H1 (cell line): ENCODE results near the gene LAMA4. TPM values are rescaled to one million over a fixed set of nuclear protein-coding genes. Genes with fewer than 3 reads are reported as not detected.

Experiments
- CTCF ChIA-PET: fragments of 300-600 bp; sonication (Branson Sonifier 250); formaldehyde crosslinking; loops from one replicate; lab custom pipeline; 2021; ENCODE audit not compliant: partially characterized antibody; lab: Charles Lee
- POLR2A ChIA-PET: fragments of 300-600 bp; sonication (Branson Sonifier 250); formaldehyde crosslinking; loops from one replicate; lab custom pipeline; 2021; ENCODE audit warnings: inconsistent platforms; ENCODE audit not compliant: partially characterized antibody; lab: Charles Lee
- DNase-seq, 2 experiments: peaks; one replicate each; pipeline versions ENCODE4 v3.0.0 to v3.0.0-alpha.2; 2010 to 2022; ENCODE audit warnings: low spot score in 2 of 2, low read depth in 1 of 2, mixed read lengths in 1 of 2
- FAIRE-seq: peaks from 2 replicates; lab custom pipeline; 2011; peaks lifted over from hg19 to GRCh38; lab: Jason Lieb, UNC
- H2AFZ ChIP-seq: 2 replicates; pipeline ENCODE4 v1.8.1; 2012; ENCODE audit warnings: low read length, inconsistent platforms
- H2AK5ac ChIP-seq: 2 replicates; pipeline ENCODE4 v1.6.1; 2013; ENCODE audit warnings: low read depth, low read length
- H2BK120ac ChIP-seq: replicated peaks from 2 replicates; pipeline ENCODE3; 2013; ENCODE audit warnings: low read depth, low read length, inconsistent platforms
- H2BK12ac ChIP-seq: 2 replicates; pipeline ENCODE4 v1.6.1; 2013; ENCODE audit warnings: low read depth, low read length
- H2BK15ac ChIP-seq: 2 replicates; pipeline ENCODE4 v1.6.1; 2013; ENCODE audit warnings: low read length
- H2BK20ac ChIP-seq: 2 replicates; pipeline ENCODE4 v1.6.1; 2013; ENCODE audit warnings: low read length
- H2BK5ac ChIP-seq: 2 replicates; pipeline ENCODE4 v1.6.1; 2013; ENCODE audit warnings: low read depth, low read length
- H3K14ac ChIP-seq: 2 replicates; pipeline ENCODE4 v1.6.1; 2013; ENCODE audit warnings: inconsistent platforms; ENCODE audit not compliant: insufficient read length
- H3K18ac ChIP-seq: 2 replicates; pipeline ENCODE4 v1.6.1; 2013; ENCODE audit warnings: low read length; ENCODE audit errors: extremely low read depth
- H3K23ac ChIP-seq: 2 replicates; pipeline ENCODE4 v1.6.1; 2013; ENCODE audit warnings: inconsistent platforms; ENCODE audit not compliant: insufficient read length
- H3K23me2 ChIP-seq: 2 replicates; pipeline ENCODE4 v1.6.1; 2013; ENCODE audit warnings: low read depth, low read length
- H3K27ac ChIP-seq: 2 replicates; pipeline ENCODE4 v1.6.1; 2011; ENCODE audit warnings: low read depth, low read length, inconsistent platforms
- H3K27me3 ChIP-seq, 4 experiments: replicated peaks in 1 of 4; 1 replicate in 1 of 4; 2 replicates in 3 of 4; pipeline versions ENCODE4 v1.6.1 to v1.8.1; 2011 to 2013; ENCODE audit warnings: low read length in 3 of 4, mild to moderate bottlenecking in 3 of 4, inconsistent platforms in 2 of 4, mixed read lengths in 2 of 4, moderate library complexity in 1 of 4; ENCODE audit not compliant: control insufficient read depth in 3 of 4, insufficient read depth in 3 of 4; ENCODE audit errors: extremely low read depth in 1 of 4
- H3K36me3 ChIP-seq, 4 experiments: 2 replicates each; pipeline versions ENCODE4 v1.6.1 to v1.8.1; 2011 to 2013; ENCODE audit warnings: mild to moderate bottlenecking in 4 of 4, low read length in 3 of 4, moderate library complexity in 2 of 4, control low read depth in 1 of 4, inconsistent platforms in 1 of 4; ENCODE audit not compliant: insufficient read depth in 4 of 4, control insufficient read depth in 2 of 4
- H3K4ac ChIP-seq: replicated peaks from 2 replicates; pipeline ENCODE3; 2013; ENCODE audit warnings: low read length, low read depth, mixed read lengths, inconsistent platforms; ENCODE audit not compliant: insufficient read length
- H3K4me1 ChIP-seq, 4 experiments: replicated peaks in 1 of 4; 1 replicate in 1 of 4; 2 replicates in 3 of 4; pipeline versions ENCODE4 v1.6.1 to v1.8.1; 2011 to 2013; ENCODE audit warnings: low read length in 3 of 4, inconsistent platforms in 2 of 4, mixed read lengths in 1 of 4; ENCODE audit not compliant: insufficient read depth in 4 of 4, control insufficient read depth in 3 of 4
- H3K4me2 ChIP-seq, 2 experiments: 2 replicates each; pipeline versions ENCODE4 v1.6.1 to v1.8.1; 2011 to 2013; ENCODE audit warnings: low read depth in 2 of 2, low read length in 2 of 2, control low read depth in 1 of 2, inconsistent platforms in 1 of 2, mild to moderate bottlenecking in 1 of 2; ENCODE audit not compliant: insufficient read depth in 1 of 2
- H3K4me3 ChIP-seq, 4 experiments: fragments of 200-600, 300-600 bp in 1 of 4; sonication (generic), shearing (Covaris generic), sonication (Bioruptor Twin) in 1 of 4; 2 replicates each; pipeline versions ENCODE4 v1.5.1 to v1.8.1; 2011 to 2016; ENCODE audit warnings: low read length in 4 of 4, low read depth in 3 of 4, control low read depth in 2 of 4, inconsistent platforms in 2 of 4, mild to moderate bottlenecking in 2 of 4, mixed read lengths in 1 of 4, moderate library complexity in 1 of 4; ENCODE audit not compliant: insufficient read depth in 2 of 4; ENCODE audit errors: extremely low read depth in 1 of 4
- H3K56ac ChIP-seq: replicated peaks from 2 replicates; pipeline ENCODE3; 2013; ENCODE audit warnings: low read depth, mild to moderate bottlenecking, mixed read lengths, low read length, inconsistent platforms; ENCODE audit not compliant: insufficient read length
- H3K79me1 ChIP-seq: 2 replicates; pipeline ENCODE4 v1.6.1; 2013; ENCODE audit warnings: low read depth, low read length, control low read depth
- H3K79me2 ChIP-seq, 2 experiments: 2 replicates each; pipeline versions ENCODE4 v1.6.1 to v1.8.1; 2012 to 2013; ENCODE audit warnings: low read length in 2 of 2, mild to moderate bottlenecking in 2 of 2, inconsistent platforms in 1 of 2; ENCODE audit not compliant: insufficient read depth in 2 of 2, control insufficient read depth in 1 of 2
- H3K9ac ChIP-seq, 4 experiments: replicated peaks in 1 of 4; 1 replicate in 1 of 4; 2 replicates in 3 of 4; pipeline versions ENCODE4 v1.6.1 to v1.8.1; 2011 to 2013; ENCODE audit warnings: low read depth in 3 of 4, low read length in 3 of 4, control low read depth in 2 of 4, mild to moderate bottlenecking in 2 of 4, moderate library complexity in 2 of 4, inconsistent platforms in 1 of 4; ENCODE audit errors: extremely low read depth in 1 of 4
- H3K9me3 ChIP-seq, 2 experiments: 2 replicates each; pipeline versions ENCODE4 v1.6.1 to v1.8.1; 2012 to 2013; ENCODE audit warnings: mild to moderate bottlenecking in 2 of 2, moderate library complexity in 2 of 2, control low read depth in 1 of 2, inconsistent platforms in 1 of 2, low read depth in 1 of 2, low read length in 1 of 2, mixed read lengths in 1 of 2; ENCODE audit not compliant: insufficient read depth in 2 of 2
- H4K20me1 ChIP-seq, 2 experiments: replicated peaks in 1 of 2; 2 replicates each; pipeline versions ENCODE3 to v1.8.1; 2011 to 2013; ENCODE audit warnings: inconsistent platforms in 2 of 2, low read length in 2 of 2, mild to moderate bottlenecking in 1 of 2; ENCODE audit not compliant: insufficient read depth in 2 of 2, control insufficient read depth in 1 of 2
- H4K5ac ChIP-seq: 2 replicates; pipeline ENCODE4 v1.6.1; 2013; ENCODE audit warnings: low read length, low read depth, mixed read lengths, inconsistent platforms; ENCODE audit not compliant: insufficient read length
- H4K8ac ChIP-seq: 2 replicates; pipeline ENCODE4 v1.8.0; 2013; ENCODE audit warnings: mild to moderate bottlenecking, moderate library complexity, low read length, inconsistent platforms; ENCODE audit not compliant: insufficient read depth; ENCODE audit errors: extremely low read depth
- H4K91ac ChIP-seq: replicated peaks from 2 replicates; pipeline ENCODE3; 2013; ENCODE audit warnings: low read length, mixed read lengths, inconsistent platforms; ENCODE audit not compliant: insufficient read length
- BACH1 ChIP-seq: IDR thresholded peaks from 2 replicates; pipeline ENCODE4 v1.6.1; 2012; ENCODE audit warnings: low read length, improper control_type of control experiment
- NRF1 ChIP-seq: IDR thresholded peaks from 2 replicates; pipeline ENCODE4 v1.6.1; 2011; ENCODE audit warnings: mild to moderate bottlenecking, low read depth, low read length, improper control_type of control experiment
- RAD21 ChIP-seq, 2 experiments: IDR thresholded peaks in 1 of 2; conservative IDR thresholded peaks in 1 of 2; 2 replicates each; pipeline ENCODE4 v1.6.1; 2011; ENCODE audit warnings: low read depth in 2 of 2, low read length in 2 of 2, improper control_type of control experiment in 1 of 2, inconsistent platforms in 1 of 2, mild to moderate bottlenecking in 1 of 2, moderate library complexity in 1 of 2
- RNF2 ChIP-seq: fragments of 200-900, 300-1000 bp; sonication (generic); IDR thresholded peaks from 2 replicates; pipeline ENCODE4 v1.7.1; 2016; ENCODE audit warnings: borderline replicate concordance, low read depth, mild to moderate bottlenecking, antibody characterized with exemption, low read length; ENCODE audit not compliant: poor library complexity, severe bottlenecking; ENCODE audit errors: missing control alignments
- WGBS, 2 experiments: shearing (Covaris generic) in 1 of 2; methylation state at CpG; one replicate each; pipeline versions ENCODE4 v1.1.6 to v1.1.7; 2013 to 2015; ENCODE audit warnings: low lambda C conversion rate in 2 of 2, mixed read lengths in 2 of 2, inconsistent platforms in 1 of 2, low coverage in 1 of 2, missing lambda C conversion rate in 1 of 2; ENCODE audit not compliant: insufficient replicate concordance in 2 of 2, insufficient coverage in 1 of 2, insufficient read length in 1 of 2; ENCODE audit errors: extremely low coverage in 1 of 2, missing lambda C conversion rate in 1 of 2; 5-methylcytosine and 5-hydroxymethylcytosine counted together
- polyA plus RNA-seq, 7 experiments: library from polyadenylated mRNA; depleted of rRNA in 3 of 7; stranded (reverse) in 5 of 7; unstranded in 2 of 7; fragments of >200 nt in 5 of 7; fragments of 200-250 nt in 2 of 7; gene quantifications; 1 replicate in 5 of 7; 2 replicates in 1 of 7; 4 replicates in 1 of 7; pipeline versions ENCODE4 v1.2.1 to v1.2.3, GENCODE V29; 2011 to 2013; ENCODE audit warnings: missing spikeins in 2 of 7, mixed read lengths in 2 of 7
- total RNA-seq: library from RNA; stranded (reverse); fragmentation: NEBNext Ultra II Directional; extraction: Animal tissue kit (Norgen Biotek cat#: 25700); gene quantifications from 2 replicates; pipeline ENCODE4 v1.2.1, GENCODE V29; 2021
- TF ChIP-seq, protein P1 (sequence below), 3 experiments: IDR thresholded peaks; 1 replicate in 2 of 3; 2 replicates in 1 of 3; pipeline versions ENCODE4 v1.5.1 to v1.6.1; 2011; ENCODE audit warnings: low read length in 3 of 3, mild to moderate bottlenecking in 3 of 3, inconsistent platforms in 2 of 3, low read depth in 1 of 3, moderate library complexity in 1 of 3; ENCODE audit not compliant: insufficient read depth in 1 of 3; ENCODE audit errors: control extremely low read depth in 1 of 3

Gene LAMA4
- total and polyA plus RNA-seq, 2 of the 8 experiments (the other 6 are each of a cell fraction or from before 2014, with no cell fraction given) = 0.95 to 1.5 TPM

DNA sequence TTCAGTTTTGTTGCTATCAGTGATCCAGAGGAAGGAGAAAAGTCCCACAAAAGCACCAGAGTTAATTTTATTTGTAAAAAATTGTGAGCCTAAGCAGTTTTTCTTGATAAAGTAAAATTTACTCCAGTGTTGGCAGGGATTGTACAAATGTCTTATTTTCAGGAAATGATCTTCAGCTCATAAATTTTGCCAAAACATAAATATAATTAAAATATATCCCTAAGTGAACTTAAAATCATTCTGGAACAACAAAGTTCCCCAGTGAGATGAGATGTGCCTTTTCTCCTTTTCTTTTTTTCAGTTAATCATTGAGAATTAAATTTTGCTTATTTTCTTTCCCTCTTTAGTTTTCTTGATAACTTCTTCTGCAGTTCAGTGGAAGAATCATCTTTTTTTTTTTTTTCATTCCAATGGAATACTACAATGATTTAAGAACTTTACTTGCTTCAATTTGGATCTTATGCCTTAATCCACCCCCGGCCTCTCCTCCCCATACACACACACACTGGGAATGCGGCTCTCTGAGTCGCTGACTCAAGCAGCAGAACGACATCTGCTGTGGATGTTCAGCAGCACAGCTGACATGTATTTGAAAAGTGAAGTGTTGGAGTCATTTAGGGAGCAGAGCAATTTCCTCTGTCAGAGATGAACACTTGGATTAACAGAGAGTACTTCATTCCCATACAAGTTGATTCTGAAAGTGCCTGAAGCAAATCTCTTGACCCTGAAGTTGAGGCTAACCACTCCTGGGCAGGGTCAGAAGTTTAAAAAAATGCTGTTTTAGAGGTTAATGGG, 27.7 kb upstream of the LAMA4 start:
- no peak overlapping the region for H3K4me2 ChIP-seq
- no peak overlapping the region for H2BK15ac ChIP-seq
- no peak overlapping the region for H3K18ac ChIP-seq
- 0 out of 2 replicates have a peak overlapping the region, but pooled peaks have one; percentile 64 for H2AFZ ChIP-seq
- H3K27me3 ChIP-seq = no peaks in the 10 kb centered on the region
- H3K9ac ChIP-seq = no peak overlapping the region
- no peak overlapping the region for H3K4me3 ChIP-seq
- H4K8ac ChIP-seq = no peak overlapping the region
- H2BK12ac ChIP-seq = no peak overlapping the region
- H3K27ac ChIP-seq = no peak overlapping the region
- no peaks in the 10 kb centered on the region for H3K79me1 ChIP-seq
- H4K20me1 ChIP-seq = no peaks in the 10 kb centered on the region
- H4K5ac ChIP-seq = no peak overlapping the region
- CTCF ChIA-PET = interaction anchor here (0.7 to 6.0 kb wide), 9 partner anchors 12 to 175 kb away, joined by 3 to 23 read pairs (median 4); no protein-coding TSS in a partner anchor
- H4K91ac ChIP-seq = no peak overlapping the region
- POLR2A ChIA-PET = no interaction called here
- no peaks in the 10 kb centered on the region for H3K23me2 ChIP-seq
- no peaks in the 10 kb centered on the region for H3K79me2 ChIP-seq
- H3K23ac ChIP-seq = no peak overlapping the region
- H3K14ac ChIP-seq = no peak overlapping the region
- FAIRE-seq = no peak
- no peaks in the 10 kb centered on the region for H3K9me3 ChIP-seq
- no peaks in the 10 kb centered on the region for H3K4me1 ChIP-seq
- H2BK20ac ChIP-seq = no peak overlapping the region
- no peak overlapping the region for H2BK5ac ChIP-seq
- TF ChIP-seq RAD21 (IDR thresholded peaks at IDR 0.05 in 1 of 2, conservative IDR thresholded peaks at IDR 0.05 in 1 of 2; ENCODE audit: low read depth in 2 of 2, low read length in 2 of 2) (peak; percentile 5 to 22; a peak in 2 of 4 replicates), RNF2 (no peak), BACH1 (no peak), NRF1 (no peak)
- TF ChIP-seq, protein P1, sequence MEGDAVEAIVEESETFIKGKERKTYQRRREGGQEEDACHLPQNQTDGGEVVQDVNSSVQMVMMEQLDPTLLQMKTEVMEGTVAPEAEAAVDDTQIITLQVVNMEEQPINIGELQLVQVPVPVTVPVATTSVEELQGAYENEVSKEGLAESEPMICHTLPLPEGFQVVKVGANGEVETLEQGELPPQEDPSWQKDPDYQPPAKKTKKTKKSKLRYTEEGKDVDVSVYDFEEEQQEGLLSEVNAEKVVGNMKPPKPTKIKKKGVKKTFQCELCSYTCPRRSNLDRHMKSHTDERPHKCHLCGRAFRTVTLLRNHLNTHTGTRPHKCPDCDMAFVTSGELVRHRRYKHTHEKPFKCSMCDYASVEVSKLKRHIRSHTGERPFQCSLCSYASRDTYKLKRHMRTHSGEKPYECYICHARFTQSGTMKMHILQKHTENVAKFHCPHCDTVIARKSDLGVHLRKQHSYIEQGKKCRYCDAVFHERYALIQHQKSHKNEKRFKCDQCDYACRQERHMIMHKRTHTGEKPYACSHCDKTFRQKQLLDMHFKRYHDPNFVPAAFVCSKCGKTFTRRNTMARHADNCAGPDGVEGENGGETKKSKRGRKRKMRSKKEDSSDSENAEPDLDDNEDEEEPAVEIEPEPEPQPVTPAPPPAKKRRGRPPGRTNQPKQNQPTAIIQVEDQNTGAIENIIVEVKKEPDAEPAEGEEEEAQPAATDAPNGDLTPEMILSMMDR (IDR thresholded peaks at IDR 0.05; ENCODE audit: control extremely low read depth in 1 of 3, insufficient read depth in 1 of 3, low read depth in 1 of 3, low read length in 3 of 3) = peak in 1 of 3 experiments; percentile 23; a peak in 1 of 4 replicates
- 86% methylated on average over 4 of the region's 4 CpGs; no CpG with 5 or more reads in 1 of the 2 experiments for WGBS, 2 experiments
- no peak overlapping the region for H3K56ac ChIP-seq
- H3K36me3 ChIP-seq = no peaks in the 10 kb centered on the region
- H3K4ac ChIP-seq = no peak overlapping the region
- no peak overlapping the region for H2BK120ac ChIP-seq
- DNase-seq = no peak
- no peak overlapping the region for H2AK5ac ChIP-seq
